Activated CD4-positive, alpha-beta T cell treated with anti-CD3 and anti-CD28 coated beads, Interleukin-2, amount 50 U/mL, for 4 hours (primary cell): ENCODE results near the gene ZDHHC8.
"Not testable (repeated sequence)": the region's sequence is repeated elsewhere in the genome, so short reads cannot be mapped to it uniquely, and the experiment has no call there.

Experiments used
- DNase-seq, 2 experiments: peaks; one replicate each; pipeline ENCODE4 v3.0.0-alpha.2; 2020

ZDHHC8 gene

DNA sequence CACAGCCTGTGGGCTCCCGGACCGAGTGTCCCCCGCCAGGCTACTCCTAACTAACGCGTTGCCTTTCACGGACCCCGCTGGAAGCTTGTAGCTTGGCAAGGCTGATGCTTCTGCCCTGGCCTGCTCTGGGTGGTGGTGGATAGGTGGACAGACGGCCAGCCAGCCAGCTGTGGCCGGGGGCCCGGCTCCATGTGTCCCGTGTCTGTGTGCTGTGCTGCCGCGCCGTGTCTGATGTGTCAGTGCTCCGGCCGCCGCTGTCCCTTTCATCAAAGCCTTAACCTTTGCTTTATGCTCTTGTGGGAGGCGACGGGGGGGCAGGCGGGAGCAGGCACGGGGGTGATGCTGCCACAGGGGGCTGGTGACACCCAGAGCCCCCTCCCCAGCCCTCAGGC is 14.2 kb downstream of the ZDHHC8 start:
- DNase-seq = no peak

DNA sequence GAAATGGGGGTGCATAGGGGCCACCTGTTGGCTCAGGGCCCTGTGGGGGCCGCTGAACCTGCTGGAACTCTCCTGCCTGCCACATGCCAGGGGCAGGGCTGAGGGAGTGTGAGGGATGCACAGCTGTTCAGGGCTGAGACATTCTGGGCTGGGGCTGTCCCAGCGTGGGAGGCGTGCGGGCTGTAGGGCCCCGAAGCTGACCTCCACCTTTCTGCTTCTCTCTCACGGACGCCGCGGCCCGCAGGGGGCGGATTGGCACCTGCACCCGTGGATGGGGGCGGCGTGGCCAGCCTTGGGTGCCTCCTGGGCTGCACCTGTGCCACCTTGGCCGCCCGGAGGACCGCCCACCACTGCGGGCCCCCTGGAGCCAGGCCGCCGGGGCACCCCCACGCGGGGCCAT is 15.2 kb downstream of the ZDHHC8 start:
- no peak for DNase-seq

DNA sequence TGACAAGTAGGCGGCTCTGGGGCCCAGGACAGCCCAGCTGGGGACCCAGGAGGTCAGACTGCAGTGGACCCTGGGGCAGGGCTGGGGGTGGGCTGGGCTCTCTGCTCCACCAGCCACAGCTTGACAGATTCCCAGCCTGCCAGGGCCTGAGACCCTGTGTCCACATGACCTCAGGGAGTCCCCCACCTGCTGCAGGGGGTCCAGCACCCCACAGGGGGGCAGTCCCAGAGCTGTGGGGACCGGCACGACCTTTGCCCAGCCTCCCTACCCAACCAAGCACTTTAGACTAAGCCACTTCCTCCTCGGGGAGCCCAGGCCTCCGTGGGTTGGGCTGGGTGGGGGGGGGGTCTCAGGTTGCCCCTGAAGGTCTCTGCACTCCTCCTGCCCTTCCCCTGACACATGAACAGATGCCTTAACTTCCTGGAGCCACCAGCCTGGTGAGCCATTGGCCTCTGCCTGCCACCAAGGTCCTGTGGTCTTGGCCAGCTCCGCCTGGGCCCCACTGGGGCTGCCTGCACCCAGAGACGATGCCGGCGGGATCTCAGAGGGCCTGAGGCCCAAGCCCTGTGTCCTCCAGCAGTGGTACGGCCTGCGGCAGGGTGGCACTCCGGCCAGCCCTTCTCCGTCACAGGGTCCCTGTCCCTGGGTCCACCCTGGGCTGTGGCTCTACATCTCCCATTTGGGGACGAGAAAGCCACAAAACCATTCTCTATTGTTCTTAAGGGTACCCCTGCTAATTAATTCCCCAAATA is 15.8 kb downstream of the ZDHHC8 start:
- DNase-seq = no peak

DNA sequence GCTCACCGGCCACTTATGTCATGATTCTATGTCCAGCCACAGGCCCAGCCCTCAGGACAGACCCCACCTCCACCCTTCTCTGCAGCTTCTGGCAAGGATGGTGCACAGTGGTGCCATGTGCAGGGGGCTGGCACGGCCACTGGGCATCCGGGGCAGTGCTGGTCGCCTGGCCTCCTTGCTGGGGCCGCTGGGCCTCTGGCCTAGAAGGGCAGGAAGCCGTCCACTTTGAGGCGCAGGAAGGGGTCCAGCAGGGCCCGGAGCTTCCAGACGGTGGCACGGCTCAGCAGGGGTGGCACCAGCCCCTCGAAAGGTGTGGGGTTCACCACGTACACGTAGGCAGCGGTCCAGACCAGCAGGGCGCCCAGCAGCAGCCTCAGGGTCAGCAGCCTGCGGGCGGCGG is 16.8 kb downstream of the ZDHHC8 start:
- DNase-seq = no peak

DNA sequence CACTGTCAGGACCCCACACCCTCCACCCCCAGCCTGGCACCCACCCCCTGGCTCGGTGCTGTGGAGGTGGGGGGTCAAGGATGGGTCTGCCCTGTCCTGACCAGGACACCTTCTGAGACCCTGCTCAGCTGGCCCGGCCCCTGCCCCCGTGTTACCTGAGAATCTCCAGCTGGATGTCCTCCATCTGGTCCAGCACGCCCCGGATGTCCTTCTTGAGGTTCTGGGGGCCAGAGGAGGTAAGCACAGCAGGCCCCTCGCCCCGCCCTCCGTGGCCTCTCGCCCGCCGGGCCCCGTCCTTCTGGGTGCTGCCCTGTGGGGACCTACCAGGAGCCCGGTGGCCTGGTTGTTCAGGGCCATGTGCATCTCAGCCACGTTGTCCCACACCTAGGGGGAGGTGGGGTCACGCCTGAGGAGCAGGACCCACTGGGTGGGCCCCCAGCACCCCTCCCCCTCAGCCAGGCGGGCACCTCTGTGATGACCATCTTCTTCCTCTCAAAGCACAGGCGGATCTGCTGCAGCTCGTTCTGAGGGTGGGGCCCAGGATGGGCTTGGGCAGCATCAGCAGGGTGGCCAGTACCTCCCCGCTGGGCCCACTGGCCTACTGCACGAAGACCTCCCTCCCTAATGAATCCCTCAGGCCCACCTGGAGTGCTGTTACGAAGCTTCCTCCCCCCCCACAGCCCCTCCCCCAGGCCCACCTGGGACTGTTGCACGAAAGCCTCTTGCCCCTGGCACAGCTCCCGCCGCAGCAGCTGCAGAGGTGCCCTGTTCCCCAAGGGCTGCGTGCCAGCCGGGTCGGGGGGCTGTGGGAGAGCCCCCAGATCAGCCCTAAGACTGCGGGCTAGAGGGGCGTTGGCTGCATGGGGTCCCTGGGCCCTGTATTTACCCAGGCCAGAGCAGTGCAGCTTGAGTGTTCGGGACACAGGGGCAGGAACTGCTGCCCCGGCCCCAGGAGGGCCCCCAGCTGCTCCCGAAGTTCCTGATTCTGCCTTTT is 17.9 kb downstream of the ZDHHC8 start:
- no peak for DNase-seq

DNA sequence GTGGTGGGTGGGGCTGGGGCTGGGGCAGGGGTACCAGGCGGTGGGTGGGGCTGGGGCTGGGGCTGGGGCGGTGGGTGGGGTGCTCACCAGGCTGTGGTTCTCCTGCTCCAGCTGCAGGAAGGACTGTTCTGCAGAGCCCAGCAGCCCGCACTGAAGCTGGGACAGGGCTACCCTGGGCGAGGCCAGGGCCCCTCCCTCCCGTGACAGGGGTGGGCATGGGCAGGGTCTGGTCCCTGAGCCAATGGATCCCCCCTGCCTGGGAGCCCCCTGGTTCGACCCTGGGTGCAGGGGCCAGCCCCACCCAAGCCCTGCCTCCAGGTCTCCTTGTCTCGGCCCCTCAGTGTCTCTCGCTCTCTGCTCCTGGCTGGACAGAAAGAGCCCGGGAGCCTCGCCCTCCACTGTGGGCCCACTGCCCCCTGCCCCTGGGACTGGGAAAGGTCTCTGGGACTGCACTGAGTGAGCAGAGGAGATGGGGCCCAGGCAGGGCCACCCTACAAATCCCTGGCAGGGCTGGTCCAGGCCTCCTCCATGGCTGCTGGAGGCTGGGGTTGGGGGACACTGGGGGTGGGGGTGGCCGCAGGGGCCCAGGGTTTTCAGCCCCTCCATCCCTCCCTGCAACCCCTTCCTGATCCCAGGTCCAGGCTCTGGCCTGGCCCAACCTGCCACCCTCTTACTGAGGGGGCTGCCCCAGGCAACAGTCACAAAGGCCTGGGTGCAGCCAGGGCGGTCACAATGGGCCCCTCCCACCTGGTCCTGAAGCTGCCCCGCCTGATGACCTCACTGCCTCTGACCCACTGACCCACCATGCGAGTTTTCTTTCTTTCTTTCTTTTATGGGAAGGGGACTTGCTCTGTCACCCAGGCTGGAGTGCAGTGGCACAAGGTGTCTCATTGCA is 19.0 kb downstream of the ZDHHC8 start, which contains the start of gene CCDC188:
Gene CCDC188, minus strand, starts transcription at position 675 of the 895 bp plus-strand sequence. Its CDS starts 69 bp downstream, at position 606.
- DNase-seq = no peak

DNA sequence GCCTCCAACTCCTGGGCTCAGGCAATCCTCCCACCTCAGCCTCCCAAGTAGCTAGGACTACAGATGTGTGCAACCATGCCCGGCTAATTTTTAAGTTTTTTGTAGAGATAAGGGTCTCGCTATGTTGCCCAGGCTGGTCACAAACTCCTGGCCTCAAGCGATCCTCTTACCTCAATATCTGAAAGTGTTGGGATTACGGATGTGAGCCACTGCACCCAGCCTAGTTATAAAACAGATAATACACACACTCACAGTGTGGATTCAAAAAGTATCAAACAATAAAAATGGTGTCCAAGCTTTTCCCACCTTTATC is 19.6 kb downstream of the ZDHHC8 start:
- no peak for DNase-seq

DNA sequence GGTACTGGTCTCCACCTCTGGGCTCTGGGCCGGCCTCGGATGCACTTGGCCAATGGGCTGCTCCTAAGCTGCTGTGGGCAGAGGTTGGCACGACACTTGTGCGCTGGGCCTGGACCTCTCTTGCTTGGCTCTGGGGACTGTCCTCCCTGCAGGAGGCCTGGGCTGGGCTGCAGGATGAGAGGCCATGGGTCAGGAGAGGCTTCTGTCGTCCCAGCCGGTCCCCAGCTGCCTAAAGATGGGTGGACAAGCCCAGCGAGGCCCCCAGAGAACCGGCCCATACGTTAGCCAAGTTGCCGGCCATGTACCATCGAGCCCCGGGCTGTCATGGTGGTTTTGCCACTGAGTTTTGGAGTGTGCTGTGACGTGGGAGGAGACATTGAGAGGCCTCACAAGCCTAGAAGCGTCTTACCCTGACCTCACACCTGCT is 20.9 kb downstream of the ZDHHC8 start:
- DNase-seq = no peak

DNA sequence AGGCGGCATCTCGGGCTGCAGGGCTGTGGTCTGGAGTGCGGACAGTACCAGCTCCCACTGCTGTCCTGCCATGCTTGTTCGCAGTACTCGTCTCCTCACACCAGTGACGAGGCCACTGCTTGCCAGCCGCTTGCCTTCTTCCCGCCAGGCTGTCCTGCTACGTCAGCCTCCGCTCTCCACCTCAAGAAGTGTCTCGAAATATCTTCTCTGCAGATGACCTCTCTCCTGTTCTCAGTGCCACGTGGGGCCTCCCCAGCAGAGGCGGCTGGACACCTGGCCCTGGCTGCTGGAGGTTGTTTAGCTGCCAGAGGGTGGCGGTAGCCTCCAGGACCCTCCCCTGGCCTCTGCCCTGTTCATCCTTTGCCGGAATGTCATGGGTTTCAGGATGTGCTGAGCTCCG is 22.3 kb downstream of the ZDHHC8 start:
- no peak for DNase-seq

DNA sequence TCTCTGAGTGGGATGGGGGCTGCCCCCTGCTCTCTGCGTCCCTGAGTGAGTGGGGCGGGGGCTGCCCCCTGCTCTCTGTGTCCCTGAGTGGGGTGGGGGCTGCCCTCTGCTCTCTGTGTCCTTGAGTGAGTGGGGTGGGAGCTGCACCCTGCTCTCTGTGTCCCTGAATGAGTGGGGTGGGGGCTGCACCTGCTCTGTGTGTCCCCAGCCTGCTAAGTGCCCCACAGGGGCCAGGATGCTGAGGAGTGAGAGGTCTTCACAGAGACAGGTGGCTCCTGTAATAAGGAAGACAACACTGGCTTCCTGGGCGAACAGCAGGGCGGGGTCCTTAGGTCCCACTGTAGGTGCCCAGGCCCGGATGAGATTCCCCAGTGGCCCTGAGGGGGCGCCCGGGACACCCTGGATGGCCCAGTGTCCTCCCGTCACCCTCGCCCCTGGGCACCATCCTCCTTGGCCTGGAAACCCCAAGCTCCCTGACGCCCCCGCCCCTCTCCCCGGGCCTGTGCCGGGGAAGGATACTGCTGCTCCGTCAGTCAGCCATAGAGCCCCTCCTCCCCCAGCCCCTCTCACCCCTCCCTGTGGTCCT is 23.1 kb downstream of the ZDHHC8 start:
- no peak for DNase-seq

DNA sequence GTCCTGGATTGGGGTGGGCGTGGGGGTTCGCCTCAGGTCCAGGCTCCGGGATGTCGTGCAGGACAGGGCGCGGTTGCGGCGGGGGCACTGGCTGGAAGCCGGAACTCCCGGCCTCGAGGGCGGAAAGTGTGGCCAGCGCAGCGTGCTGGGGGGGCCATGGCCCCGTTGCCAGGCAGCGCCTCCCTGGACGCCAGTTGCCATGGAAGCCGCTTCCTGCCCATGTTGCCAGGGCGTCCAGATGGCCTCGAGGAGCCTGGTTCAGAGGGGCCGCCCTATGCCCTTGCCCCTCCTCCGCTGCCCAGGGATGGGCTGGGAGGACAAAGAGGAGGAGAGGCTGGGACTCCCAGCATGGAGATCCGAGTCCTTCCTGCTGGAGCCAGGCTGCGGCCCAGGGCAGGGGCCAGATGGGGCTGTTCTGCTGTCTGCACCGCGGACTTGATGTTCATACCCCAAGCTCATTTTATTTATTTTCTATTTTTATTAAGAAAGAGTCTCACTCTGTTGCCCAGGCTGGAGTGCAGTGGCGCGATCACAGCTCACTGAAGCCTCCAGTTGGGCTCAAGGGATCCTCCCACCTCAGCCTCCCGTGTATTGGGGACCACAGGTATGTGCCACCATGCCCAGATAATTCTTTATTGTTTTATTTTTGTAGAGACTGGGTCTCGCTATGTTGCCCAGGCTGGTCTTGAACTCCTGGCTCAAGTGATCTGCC is 23.9 kb downstream of the ZDHHC8 start:
- no peak for DNase-seq

DNA sequence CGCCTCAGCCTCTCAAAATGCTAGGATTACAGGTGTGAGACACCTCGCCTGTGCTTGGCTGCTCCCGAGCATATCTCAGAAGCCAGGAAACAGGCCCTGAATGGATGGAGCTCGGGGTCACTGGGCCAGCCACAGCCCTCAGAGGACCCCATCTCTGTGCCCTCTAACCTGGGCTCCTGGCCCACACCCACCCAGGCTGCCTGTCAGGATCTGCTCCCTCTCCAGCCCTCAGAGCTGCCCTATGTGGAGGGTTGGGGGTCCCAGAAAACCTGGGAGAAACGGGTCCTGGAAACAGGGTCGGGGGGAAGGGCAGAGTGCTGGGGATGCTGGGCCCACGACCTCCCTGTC is 24.4 kb downstream of the ZDHHC8 start:
- no peak for DNase-seq

DNA sequence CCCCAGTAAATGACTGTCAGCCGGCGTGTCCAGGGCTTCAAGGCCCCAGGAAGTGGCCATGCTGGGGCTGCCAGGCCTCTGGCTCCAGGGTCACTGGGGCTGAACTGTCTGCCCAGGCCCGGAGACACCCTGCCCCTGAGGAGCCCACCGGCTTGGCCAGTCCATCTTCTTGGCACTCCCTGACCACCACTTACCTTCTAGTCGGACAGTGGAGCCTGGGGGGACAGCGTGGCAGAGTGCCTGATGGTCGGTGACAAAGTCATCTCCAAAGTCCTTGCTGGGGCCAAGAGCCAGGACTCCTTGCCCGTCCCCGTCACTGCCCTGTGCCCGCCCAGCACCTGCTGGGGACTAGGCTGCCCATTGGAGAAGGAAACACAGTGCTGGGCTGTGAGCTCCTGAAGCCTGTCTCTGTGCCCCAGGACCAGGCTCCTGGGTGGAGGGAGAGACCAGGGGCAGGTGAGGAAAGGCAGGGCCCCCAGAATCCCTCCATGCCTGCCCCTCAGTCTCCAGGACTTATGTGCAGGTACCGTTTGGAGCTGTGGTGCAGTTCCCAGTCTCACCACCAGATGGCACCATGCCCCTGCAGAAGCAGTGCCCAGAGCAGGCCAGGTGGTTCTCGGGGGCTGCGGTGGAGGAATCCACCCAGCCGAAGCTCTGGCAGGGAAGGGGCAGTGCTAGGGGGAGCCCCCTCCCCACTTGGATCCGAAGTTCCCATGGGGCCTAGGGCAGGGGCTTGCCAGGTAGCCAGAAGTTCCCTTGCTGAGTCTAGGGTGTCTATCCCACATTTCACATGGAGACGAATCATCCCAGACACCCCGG is 25.2 kb downstream of the ZDHHC8 start:
- peak; percentile 82 to 88 for DNase-seq

DNA sequence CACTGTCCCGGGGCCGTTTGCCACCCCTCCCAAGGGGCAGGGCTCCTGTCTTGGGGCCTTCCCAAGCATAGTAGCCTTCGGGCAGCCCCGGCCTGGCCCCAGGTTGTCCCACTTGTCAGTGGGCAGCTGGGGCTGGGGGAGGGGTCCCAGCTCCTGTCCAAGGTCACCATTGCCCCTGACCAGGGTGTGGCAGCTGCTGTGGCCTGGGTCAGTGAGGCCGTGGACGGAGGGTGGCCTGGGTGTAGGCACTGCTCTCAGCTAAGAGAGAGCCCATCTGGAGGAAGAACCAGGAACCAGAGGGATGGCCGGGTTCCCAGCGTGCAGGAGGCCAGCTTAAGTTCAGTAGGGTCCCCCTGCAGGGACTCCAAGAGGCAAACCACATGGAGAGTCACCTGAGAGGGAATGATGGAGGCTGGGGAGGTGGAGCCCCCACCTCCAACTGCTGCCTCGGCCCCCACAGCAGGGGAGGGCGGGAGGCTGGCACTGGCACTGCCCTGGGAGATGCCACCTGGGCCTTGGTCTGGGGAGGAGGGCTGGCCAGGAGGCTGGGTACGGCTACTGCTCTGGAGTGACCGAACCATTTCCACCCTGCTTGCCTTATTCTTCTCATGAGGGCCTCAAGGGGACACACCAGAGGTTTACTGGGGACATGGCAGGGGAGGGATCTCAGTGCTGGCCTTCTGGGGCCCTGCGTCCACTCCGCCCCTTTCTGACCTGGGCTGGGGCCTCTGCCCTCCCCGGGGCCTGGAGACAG is 26.0 kb downstream of the ZDHHC8 start:
- DNase-seq = no peak

DNA sequence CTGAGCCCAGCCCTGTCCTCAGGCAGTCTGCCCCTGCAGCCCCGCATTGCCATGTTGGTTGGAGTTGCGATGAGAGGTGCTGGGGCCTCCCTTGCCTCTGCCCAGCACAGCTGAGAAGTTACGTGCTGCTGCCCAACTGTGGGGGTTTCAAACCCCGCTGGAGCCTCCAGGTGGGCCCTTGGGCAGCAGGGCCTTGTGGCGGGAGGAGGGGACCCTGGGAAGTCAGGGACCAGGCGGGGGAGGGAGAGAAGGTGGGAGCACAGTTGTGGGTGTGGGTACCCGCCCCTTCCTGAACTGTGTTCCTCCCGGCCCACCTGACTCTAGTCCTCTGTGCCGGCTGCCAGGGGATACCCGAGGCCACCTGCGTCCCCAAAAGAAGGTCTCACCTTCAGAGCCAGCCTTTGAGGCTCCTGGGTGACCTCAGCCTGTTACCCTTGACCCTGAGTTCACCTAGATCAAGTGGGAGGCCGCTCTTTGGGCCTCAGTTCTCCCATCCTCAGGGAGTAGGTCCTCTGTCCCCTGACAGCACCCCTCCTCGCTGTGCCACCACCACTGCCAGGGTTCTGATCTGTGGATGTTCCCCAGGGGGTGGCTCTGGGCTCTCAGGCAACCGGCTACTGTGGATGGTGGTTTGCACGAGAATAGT is 26.9 kb downstream of the ZDHHC8 start:
- no peak for DNase-seq

DNA sequence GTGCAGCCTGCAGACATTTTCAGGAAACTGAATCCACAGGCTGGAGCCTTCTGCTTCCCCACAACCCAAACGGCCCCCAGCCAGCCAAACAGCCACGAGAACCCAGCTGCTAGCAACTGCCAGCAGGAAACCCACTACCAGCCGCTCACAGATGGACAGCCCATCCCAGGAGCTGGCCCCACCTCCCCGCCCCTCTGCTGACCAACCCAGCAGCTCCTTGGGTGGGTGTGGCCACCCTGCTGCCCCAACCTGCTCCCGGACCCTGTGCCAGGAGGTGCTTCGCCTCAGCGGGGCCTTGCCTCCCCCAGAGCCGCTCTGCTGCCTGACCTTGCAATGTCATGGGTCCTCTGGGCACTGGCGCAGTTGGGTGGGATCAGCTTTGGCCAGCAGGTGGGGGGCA is 27.5 kb downstream of the ZDHHC8 start:
- DNase-seq = no peak

DNA sequence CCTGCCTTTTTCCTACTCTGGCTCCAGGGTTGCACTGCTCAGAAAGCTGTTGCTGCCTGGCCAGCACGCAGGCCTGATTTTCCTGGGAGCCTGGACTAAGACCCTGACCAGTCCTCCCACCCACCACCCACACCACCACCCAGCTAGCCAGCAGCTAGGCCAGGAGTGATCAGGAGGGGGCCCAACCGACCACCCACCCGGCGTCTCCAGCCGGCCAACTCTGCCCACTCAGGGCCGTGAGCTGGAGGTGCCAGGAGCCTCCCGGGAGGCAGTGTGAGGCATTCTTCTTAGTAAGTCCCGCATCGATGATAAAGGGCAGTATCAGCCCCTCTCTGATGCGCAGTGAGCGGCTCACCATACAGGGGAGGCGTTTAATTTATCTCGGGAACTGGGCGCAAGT is 27.9 kb downstream of the ZDHHC8 start:
- not testable (repeated sequence) for DNase-seq

DNA sequence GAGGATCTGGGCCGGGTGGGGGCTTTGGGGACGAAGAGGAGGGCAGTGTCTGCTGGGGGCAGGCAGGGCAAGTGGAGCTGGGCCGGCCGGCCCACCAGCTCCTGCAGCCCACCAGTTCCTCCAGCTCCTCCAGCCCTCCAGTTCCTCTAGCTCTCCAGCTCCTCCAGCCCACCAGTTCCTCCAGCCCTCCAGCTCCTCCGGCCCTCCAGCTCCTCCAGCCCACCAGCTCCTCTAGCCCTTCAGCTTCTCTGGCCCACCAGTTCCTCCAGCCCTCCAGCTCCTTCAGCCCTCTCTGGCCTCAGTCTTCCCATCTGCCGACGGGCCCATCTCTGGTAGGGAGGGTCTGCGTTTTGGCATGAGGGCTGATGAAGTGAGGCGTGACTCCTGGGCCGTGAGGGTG is 28.4 kb downstream of the ZDHHC8 start:
- no peak for DNase-seq

DNA sequence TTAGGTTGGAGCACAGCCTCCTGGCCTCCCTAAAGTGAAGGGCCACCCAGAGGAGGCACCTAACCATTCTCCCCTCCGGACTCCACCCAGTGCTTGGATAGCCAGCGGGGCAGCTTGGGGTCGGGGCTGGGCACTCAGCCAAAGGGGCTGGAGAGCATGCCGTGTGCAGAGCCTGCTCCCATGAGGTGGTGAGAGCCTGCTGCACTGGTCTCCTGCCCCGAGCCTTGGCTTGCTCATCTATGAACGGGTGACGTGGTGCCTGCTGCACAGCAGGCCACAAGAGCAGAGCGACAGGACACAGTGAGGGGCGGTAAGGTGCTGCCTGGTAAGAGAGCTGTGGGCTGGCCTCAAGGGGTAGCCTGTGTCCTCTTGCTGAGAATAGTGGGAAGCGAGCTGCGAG is 33.3 kb downstream of the ZDHHC8 start:
- no peak for DNase-seq

DNA sequence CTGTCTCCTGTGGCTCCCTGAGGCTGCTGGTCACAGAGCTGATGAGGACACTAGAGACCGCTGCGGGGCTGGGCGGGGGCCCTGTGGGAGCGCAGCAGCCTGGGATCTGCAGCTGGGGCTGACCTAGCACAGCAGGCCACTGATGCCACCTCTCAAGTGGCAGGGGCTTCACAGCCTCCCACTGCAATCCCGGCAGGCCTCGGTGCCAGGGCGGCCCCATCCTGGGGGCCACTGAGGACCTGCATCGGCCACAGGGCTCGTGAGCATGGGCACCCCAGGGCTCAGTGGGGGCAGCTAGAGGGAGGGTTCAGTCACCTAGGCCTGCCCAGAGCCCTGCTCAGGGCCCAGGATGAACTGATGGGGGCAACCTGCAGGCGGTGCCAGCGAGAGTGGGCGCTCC is 33.8 kb downstream of the ZDHHC8 start:
- no peak for DNase-seq
